AG09319 (cell line): ENCODE results near the gene ANKRD63.

ENCODE experiments used
- DNase-seq: peaks from one replicate; pipeline ENCODE4 v3.0.0-alpha.2; 2010; ENCODE audit warnings: low read depth; ENCODE audit errors: extremely low read depth
- TF ChIP-seq, protein P1 (sequence below): IDR thresholded peaks from 2 replicates; pipeline ENCODE4 v1.5.1; 2011; ENCODE audit warnings: low read depth, mild to moderate bottlenecking, inconsistent platforms, low read length, moderate library complexity

ANKRD63 gene

DNA sequence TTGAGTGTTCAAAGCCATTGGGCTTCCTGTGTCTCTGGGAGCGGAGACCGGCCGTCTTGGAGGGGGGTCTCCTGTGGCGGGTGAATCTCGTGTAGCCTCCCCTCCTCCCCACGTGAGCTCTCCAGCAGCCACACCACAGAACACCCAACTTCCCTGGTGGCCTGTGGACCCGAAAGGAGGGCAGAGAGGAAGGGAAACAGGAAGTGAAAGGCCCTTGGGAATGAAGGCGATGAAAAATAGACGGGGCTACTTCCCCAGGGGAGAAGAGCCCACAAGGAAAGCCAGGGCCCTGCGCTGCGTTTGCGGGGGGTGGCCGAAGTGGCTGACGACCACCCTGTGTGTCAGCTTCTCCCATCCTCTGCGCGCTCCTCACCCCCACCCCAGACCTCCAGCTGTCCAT lies 5.4 kb downstream of the ANKRD63 start:
- no peak for DNase-seq
- TF ChIP-seq, protein P1, sequence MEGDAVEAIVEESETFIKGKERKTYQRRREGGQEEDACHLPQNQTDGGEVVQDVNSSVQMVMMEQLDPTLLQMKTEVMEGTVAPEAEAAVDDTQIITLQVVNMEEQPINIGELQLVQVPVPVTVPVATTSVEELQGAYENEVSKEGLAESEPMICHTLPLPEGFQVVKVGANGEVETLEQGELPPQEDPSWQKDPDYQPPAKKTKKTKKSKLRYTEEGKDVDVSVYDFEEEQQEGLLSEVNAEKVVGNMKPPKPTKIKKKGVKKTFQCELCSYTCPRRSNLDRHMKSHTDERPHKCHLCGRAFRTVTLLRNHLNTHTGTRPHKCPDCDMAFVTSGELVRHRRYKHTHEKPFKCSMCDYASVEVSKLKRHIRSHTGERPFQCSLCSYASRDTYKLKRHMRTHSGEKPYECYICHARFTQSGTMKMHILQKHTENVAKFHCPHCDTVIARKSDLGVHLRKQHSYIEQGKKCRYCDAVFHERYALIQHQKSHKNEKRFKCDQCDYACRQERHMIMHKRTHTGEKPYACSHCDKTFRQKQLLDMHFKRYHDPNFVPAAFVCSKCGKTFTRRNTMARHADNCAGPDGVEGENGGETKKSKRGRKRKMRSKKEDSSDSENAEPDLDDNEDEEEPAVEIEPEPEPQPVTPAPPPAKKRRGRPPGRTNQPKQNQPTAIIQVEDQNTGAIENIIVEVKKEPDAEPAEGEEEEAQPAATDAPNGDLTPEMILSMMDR = no peak

DNA sequence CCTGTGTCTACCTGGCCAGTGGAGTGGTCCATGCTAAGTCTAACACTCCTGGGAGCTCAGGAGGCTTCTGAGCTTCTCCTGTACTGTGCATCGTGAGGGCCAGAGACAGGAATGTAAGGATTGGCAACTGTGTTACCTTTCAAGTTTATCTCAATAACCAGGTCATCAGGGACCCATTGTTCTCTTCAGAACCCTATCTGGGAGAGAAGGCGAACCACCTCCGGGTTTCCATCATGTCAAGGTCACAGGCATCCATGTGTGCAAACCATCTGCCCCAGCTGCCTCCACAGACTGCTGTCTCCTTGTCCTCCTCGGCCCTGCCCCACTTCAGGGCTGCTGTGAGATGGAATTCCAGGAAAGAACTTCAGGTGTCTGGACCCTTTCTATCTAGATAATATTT lies 5.9 kb downstream of the ANKRD63 start:
- DNase-seq = no peak
- TF ChIP-seq, protein P1 = no peak

DNA sequence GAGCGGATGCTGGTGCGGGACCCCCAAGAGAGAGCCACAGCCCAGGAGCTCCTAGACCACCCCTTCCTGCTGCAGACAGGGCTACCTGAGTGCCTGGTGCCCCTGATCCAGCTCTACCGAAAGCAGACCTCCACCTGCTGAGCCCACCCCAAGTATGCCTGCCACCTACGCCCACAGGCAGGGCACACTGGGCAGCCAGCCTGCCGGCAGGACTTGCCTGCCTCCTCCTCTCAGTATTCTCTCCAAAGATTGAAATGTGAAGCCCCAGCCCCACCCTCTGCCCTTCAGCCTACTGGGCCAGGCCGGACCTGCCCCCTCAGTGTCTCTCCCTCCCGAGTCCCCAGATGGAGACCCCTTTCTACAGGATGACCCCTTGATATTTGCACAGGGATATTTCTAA lies 6.9 kb downstream of the ANKRD63 start:
- DNase-seq = no peak
- TF ChIP-seq, protein P1 = no peak

DNA sequence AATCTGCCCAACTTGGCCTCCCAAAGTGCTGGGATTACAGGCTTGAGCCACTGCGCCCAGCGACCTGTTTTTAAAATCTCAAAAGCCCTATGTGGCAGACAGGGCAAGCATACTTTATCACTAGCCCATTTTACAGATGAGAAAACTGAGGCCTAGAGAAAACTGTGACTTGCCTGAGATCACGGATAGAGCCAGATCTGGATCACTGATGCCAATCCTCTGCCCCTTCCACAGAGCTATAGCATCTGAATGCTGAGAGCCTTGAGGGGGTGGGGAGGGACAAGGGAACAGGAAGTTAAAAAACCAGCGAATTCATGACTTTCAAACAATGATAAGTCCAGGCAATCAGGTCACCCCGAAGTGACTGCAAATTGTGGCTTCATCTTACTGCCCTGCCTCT lies 7.3 kb downstream of the ANKRD63 start:
- DNase-seq = no peak
- TF ChIP-seq, protein P1 = no peak

DNA sequence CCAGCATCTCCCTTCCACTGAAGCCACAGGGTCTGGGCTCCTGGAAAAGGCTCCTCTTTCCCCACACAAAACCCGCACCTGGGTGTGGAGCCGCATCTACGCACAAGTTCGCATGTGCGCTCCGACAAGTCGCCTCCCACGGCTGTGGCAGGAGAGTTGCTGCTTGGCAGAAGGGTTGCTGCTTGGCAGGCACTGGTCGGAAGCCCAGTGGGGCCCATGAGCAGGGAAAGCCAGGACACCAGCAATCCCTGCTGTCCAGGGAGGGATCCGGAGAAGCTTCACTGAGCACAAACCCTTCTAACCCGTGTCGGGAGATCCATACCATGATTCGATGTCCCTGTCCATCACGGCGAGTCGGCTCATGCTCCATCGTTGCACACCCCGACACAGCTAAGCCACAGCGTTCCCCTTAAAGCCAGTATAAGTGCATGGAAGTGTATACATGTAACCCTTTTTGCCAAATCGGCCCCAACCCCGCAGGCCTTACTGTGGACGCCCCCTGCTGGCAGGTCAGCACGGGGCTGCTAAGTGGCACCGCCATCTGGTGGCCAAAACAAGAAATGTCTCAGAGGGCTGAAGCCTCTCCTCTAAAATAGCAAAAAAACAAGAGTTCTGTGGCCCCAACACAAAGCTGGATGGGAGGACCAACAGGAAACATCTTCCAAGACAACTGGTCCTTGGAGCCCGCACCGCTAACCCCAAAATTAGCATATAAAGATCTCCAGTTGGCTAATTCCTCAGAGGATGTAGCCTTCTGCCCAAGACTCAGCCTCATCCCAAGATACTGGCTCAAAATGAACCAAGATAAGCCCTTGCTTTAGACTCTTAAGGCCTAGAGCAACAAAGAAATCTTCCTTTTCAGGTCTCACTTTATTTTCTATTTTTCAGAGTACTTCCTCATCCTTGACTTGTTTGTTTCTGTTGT lies 8.3 kb downstream of the ANKRD63 start:
- TF ChIP-seq, protein P1 = no peak; the same call in none of the 2 replicates
- DNase-seq = peak; percentile 52

DNA sequence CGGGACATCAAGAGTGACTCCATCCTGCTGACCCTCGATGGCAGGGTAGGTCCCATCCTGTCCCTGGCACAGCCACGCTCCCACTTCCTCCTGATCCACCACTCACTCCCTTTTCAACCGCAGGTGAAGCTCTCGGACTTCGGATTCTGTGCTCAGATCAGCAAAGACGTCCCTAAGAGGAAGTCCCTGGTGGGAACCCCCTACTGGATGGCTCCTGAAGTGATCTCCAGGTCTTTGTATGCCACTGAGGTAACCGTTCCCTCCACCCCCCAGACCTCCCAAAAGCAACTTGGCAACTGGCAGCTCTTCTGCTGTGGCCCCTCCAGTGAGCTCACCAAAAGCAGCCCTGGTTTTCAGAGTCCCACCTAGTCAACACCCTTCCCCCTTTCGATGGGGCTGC lies 9.4 kb downstream of the ANKRD63 start:
- TF ChIP-seq, protein P1 = no peak
- DNase-seq = no peak

DNA sequence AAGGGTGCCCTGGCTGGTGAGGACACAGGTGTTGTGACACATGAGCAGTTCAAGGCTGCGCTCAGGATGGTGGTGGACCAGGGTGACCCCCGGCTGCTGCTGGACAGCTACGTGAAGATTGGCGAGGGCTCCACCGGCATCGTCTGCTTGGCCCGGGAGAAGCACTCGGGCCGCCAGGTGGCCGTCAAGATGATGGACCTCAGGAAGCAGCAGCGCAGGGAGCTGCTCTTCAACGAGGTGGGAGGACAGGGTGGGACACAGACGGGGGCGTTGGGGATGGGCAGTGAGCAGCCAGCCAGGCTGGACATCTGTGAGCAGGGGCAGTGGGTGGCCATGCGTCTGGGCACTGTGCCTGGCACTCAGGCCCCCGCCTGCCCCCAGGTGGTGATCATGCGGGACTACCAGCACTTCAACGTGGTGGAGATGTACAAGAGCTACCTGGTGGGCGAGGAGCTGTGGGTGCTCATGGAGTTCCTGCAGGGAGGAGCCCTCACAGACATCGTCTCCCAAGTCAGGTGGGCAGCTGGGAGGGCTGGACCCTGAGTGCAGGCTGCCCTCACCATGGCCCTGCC lies 10.3 kb downstream of the ANKRD63 start:
- DNase-seq = no peak
- TF ChIP-seq, protein P1 = no peak
